H1 (cell line): ENCODE data around the gene ZCRB1. TPM values are rescaled to one million over a fixed set of nuclear protein-coding genes. Genes with fewer than 3 reads are reported as not detected.

Source experiments
- CTCF ChIA-PET: fragments of 300-600 bp; sonication (Branson Sonifier 250); formaldehyde crosslinking; loops from one replicate; lab custom pipeline; 2021; ENCODE audit not compliant: partially characterized antibody; lab: Charles Lee
- POLR2A ChIA-PET: fragments of 300-600 bp; sonication (Branson Sonifier 250); formaldehyde crosslinking; loops from one replicate; lab custom pipeline; 2021; ENCODE audit warnings: inconsistent platforms; ENCODE audit not compliant: partially characterized antibody; lab: Charles Lee
- DNase-seq, 2 experiments: peaks; one replicate each; pipeline versions ENCODE4 v3.0.0 to v3.0.0-alpha.2; 2010 to 2022; ENCODE audit warnings: low spot score in 2 of 2, low read depth in 1 of 2, mixed read lengths in 1 of 2
- FAIRE-seq: peaks from 2 replicates; lab custom pipeline; 2011; peaks lifted over from hg19 to GRCh38; lab: Jason Lieb, UNC
- H2AFZ ChIP-seq: 2 replicates; pipeline ENCODE4 v1.8.1; 2012; ENCODE audit warnings: low read length, inconsistent platforms
- H2AK5ac ChIP-seq: 2 replicates; pipeline ENCODE4 v1.6.1; 2013; ENCODE audit warnings: low read depth, low read length
- H2BK120ac ChIP-seq: replicated peaks from 2 replicates; pipeline ENCODE3; 2013; ENCODE audit warnings: low read depth, low read length, inconsistent platforms
- H2BK12ac ChIP-seq: 2 replicates; pipeline ENCODE4 v1.6.1; 2013; ENCODE audit warnings: low read depth, low read length
- H2BK15ac ChIP-seq: 2 replicates; pipeline ENCODE4 v1.6.1; 2013; ENCODE audit warnings: low read length
- H2BK20ac ChIP-seq: 2 replicates; pipeline ENCODE4 v1.6.1; 2013; ENCODE audit warnings: low read length
- H2BK5ac ChIP-seq: 2 replicates; pipeline ENCODE4 v1.6.1; 2013; ENCODE audit warnings: low read depth, low read length
- H3K14ac ChIP-seq: 2 replicates; pipeline ENCODE4 v1.6.1; 2013; ENCODE audit warnings: inconsistent platforms; ENCODE audit not compliant: insufficient read length
- H3K18ac ChIP-seq: 2 replicates; pipeline ENCODE4 v1.6.1; 2013; ENCODE audit warnings: low read length; ENCODE audit errors: extremely low read depth
- H3K23ac ChIP-seq: 2 replicates; pipeline ENCODE4 v1.6.1; 2013; ENCODE audit warnings: inconsistent platforms; ENCODE audit not compliant: insufficient read length
- H3K23me2 ChIP-seq: 2 replicates; pipeline ENCODE4 v1.6.1; 2013; ENCODE audit warnings: low read depth, low read length
- H3K27ac ChIP-seq: 2 replicates; pipeline ENCODE4 v1.6.1; 2011; ENCODE audit warnings: low read depth, low read length, inconsistent platforms
- H3K27me3 ChIP-seq, 4 experiments: replicated peaks in 1 of 4; 1 replicate in 1 of 4; 2 replicates in 3 of 4; pipeline versions ENCODE4 v1.6.1 to v1.8.1; 2011 to 2013; ENCODE audit warnings: low read length in 3 of 4, mild to moderate bottlenecking in 3 of 4, inconsistent platforms in 2 of 4, mixed read lengths in 2 of 4, moderate library complexity in 1 of 4; ENCODE audit not compliant: control insufficient read depth in 3 of 4, insufficient read depth in 3 of 4; ENCODE audit errors: extremely low read depth in 1 of 4
- H3K36me3 ChIP-seq, 4 experiments: 2 replicates each; pipeline versions ENCODE4 v1.6.1 to v1.8.1; 2011 to 2013; ENCODE audit warnings: mild to moderate bottlenecking in 4 of 4, low read length in 3 of 4, moderate library complexity in 2 of 4, control low read depth in 1 of 4, inconsistent platforms in 1 of 4; ENCODE audit not compliant: insufficient read depth in 4 of 4, control insufficient read depth in 2 of 4
- H3K4ac ChIP-seq: replicated peaks from 2 replicates; pipeline ENCODE3; 2013; ENCODE audit warnings: low read length, low read depth, mixed read lengths, inconsistent platforms; ENCODE audit not compliant: insufficient read length
- H3K4me1 ChIP-seq, 4 experiments: replicated peaks in 1 of 4; 1 replicate in 1 of 4; 2 replicates in 3 of 4; pipeline versions ENCODE4 v1.6.1 to v1.8.1; 2011 to 2013; ENCODE audit warnings: low read length in 3 of 4, inconsistent platforms in 2 of 4, mixed read lengths in 1 of 4; ENCODE audit not compliant: insufficient read depth in 4 of 4, control insufficient read depth in 3 of 4
- H3K4me2 ChIP-seq, 2 experiments: 2 replicates each; pipeline versions ENCODE4 v1.6.1 to v1.8.1; 2011 to 2013; ENCODE audit warnings: low read depth in 2 of 2, low read length in 2 of 2, control low read depth in 1 of 2, inconsistent platforms in 1 of 2, mild to moderate bottlenecking in 1 of 2; ENCODE audit not compliant: insufficient read depth in 1 of 2
- H3K4me3 ChIP-seq, 4 experiments: fragments of 200-600, 300-600 bp in 1 of 4; sonication (generic), shearing (Covaris generic), sonication (Bioruptor Twin) in 1 of 4; 2 replicates each; pipeline versions ENCODE4 v1.5.1 to v1.8.1; 2011 to 2016; ENCODE audit warnings: low read length in 4 of 4, low read depth in 3 of 4, control low read depth in 2 of 4, inconsistent platforms in 2 of 4, mild to moderate bottlenecking in 2 of 4, mixed read lengths in 1 of 4, moderate library complexity in 1 of 4; ENCODE audit not compliant: insufficient read depth in 2 of 4; ENCODE audit errors: extremely low read depth in 1 of 4
- H3K56ac ChIP-seq: replicated peaks from 2 replicates; pipeline ENCODE3; 2013; ENCODE audit warnings: low read depth, mild to moderate bottlenecking, mixed read lengths, low read length, inconsistent platforms; ENCODE audit not compliant: insufficient read length
- H3K79me1 ChIP-seq: 2 replicates; pipeline ENCODE4 v1.6.1; 2013; ENCODE audit warnings: low read depth, low read length, control low read depth
- H3K79me2 ChIP-seq, 2 experiments: 2 replicates each; pipeline versions ENCODE4 v1.6.1 to v1.8.1; 2012 to 2013; ENCODE audit warnings: low read length in 2 of 2, mild to moderate bottlenecking in 2 of 2, inconsistent platforms in 1 of 2; ENCODE audit not compliant: insufficient read depth in 2 of 2, control insufficient read depth in 1 of 2
- H3K9ac ChIP-seq, 4 experiments: replicated peaks in 1 of 4; 1 replicate in 1 of 4; 2 replicates in 3 of 4; pipeline versions ENCODE4 v1.6.1 to v1.8.1; 2011 to 2013; ENCODE audit warnings: low read depth in 3 of 4, low read length in 3 of 4, control low read depth in 2 of 4, mild to moderate bottlenecking in 2 of 4, moderate library complexity in 2 of 4, inconsistent platforms in 1 of 4; ENCODE audit errors: extremely low read depth in 1 of 4
- H3K9me3 ChIP-seq, 2 experiments: 2 replicates each; pipeline versions ENCODE4 v1.6.1 to v1.8.1; 2012 to 2013; ENCODE audit warnings: mild to moderate bottlenecking in 2 of 2, moderate library complexity in 2 of 2, control low read depth in 1 of 2, inconsistent platforms in 1 of 2, low read depth in 1 of 2, low read length in 1 of 2, mixed read lengths in 1 of 2; ENCODE audit not compliant: insufficient read depth in 2 of 2
- H4K20me1 ChIP-seq, 2 experiments: replicated peaks in 1 of 2; 2 replicates each; pipeline versions ENCODE3 to v1.8.1; 2011 to 2013; ENCODE audit warnings: inconsistent platforms in 2 of 2, low read length in 2 of 2, mild to moderate bottlenecking in 1 of 2; ENCODE audit not compliant: insufficient read depth in 2 of 2, control insufficient read depth in 1 of 2
- H4K5ac ChIP-seq: 2 replicates; pipeline ENCODE4 v1.6.1; 2013; ENCODE audit warnings: low read length, low read depth, mixed read lengths, inconsistent platforms; ENCODE audit not compliant: insufficient read length
- H4K8ac ChIP-seq: 2 replicates; pipeline ENCODE4 v1.8.0; 2013; ENCODE audit warnings: mild to moderate bottlenecking, moderate library complexity, low read length, inconsistent platforms; ENCODE audit not compliant: insufficient read depth; ENCODE audit errors: extremely low read depth
- H4K91ac ChIP-seq: replicated peaks from 2 replicates; pipeline ENCODE3; 2013; ENCODE audit warnings: low read length, mixed read lengths, inconsistent platforms; ENCODE audit not compliant: insufficient read length
- JUN ChIP-seq: IDR thresholded peaks from 2 replicates; pipeline ENCODE4 v1.6.1; 2011; ENCODE audit warnings: low read depth, mild to moderate bottlenecking, improper control_type of control experiment, low read length
- POLR2A ChIP-seq, 2 experiments: IDR thresholded peaks; 1 replicate in 1 of 2; 2 replicates in 1 of 2; pipeline ENCODE4 v1.6.1; 2011; ENCODE audit warnings: low read depth in 2 of 2, low read length in 2 of 2, mild to moderate bottlenecking in 2 of 2; ENCODE audit errors: control extremely low read depth in 1 of 2
- POLR2AphosphoS5 ChIP-seq: IDR thresholded peaks from 2 replicates; pipeline ENCODE4 v1.6.1; 2011; ENCODE audit warnings: low read depth, low read length
- SP4 ChIP-seq: IDR thresholded peaks from 2 replicates; pipeline ENCODE4 v1.6.1; 2012; ENCODE audit warnings: low read length, inconsistent platforms
- TEAD4 ChIP-seq: IDR thresholded peaks from 2 replicates; pipeline ENCODE4 v1.6.1; 2012; ENCODE audit warnings: low read depth, low read length, inconsistent platforms, mixed read lengths
- ZNF274 ChIP-seq: IDR thresholded peaks from 2 replicates; pipeline ENCODE4 v1.7.0; 2012; ENCODE audit warnings: low read length, borderline replicate concordance; ENCODE audit errors: extremely low read depth
- WGBS, 2 experiments: shearing (Covaris generic) in 1 of 2; methylation state at CpG; one replicate each; pipeline versions ENCODE4 v1.1.6 to v1.1.7; 2013 to 2015; ENCODE audit warnings: low lambda C conversion rate in 2 of 2, mixed read lengths in 2 of 2, inconsistent platforms in 1 of 2, low coverage in 1 of 2, missing lambda C conversion rate in 1 of 2; ENCODE audit not compliant: insufficient replicate concordance in 2 of 2, insufficient coverage in 1 of 2, insufficient read length in 1 of 2; ENCODE audit errors: extremely low coverage in 1 of 2, missing lambda C conversion rate in 1 of 2; 5-methylcytosine and 5-hydroxymethylcytosine counted together
- polyA plus RNA-seq, 7 experiments: library from polyadenylated mRNA; depleted of rRNA in 3 of 7; stranded (reverse) in 5 of 7; unstranded in 2 of 7; fragments of >200 nt in 5 of 7; fragments of 200-250 nt in 2 of 7; gene quantifications; 1 replicate in 5 of 7; 2 replicates in 1 of 7; 4 replicates in 1 of 7; pipeline versions ENCODE4 v1.2.1 to v1.2.3, GENCODE V29; 2011 to 2013; ENCODE audit warnings: missing spikeins in 2 of 7, mixed read lengths in 2 of 7
- total RNA-seq: library from RNA; stranded (reverse); fragmentation: NEBNext Ultra II Directional; extraction: Animal tissue kit (Norgen Biotek cat#: 25700); gene quantifications from 2 replicates; pipeline ENCODE4 v1.2.1, GENCODE V29; 2021

The ZCRB1 gene
- total and polyA plus RNA-seq, 2 of the 8 experiments (the other 6 are each of a cell fraction or from before 2014, with no cell fraction given) = 22.0 to 52.5 TPM

- Histone ChIP-seq H3K4me1 (no peaks in the 10 kb centered on the region), H4K5ac (no peak overlapping the region), H2BK12ac (no peak overlapping the region), H3K23me2 (no peaks in the 10 kb centered on the region), H3K4me2 (no peak overlapping the region), H2BK20ac (no peak overlapping the region), H3K27me3 (no peaks in the 10 kb centered on the region), H4K91ac (no peak overlapping the region), H3K4me3 (no peak overlapping the region), H3K23ac (no peak overlapping the region), H3K56ac (no peak overlapping the region), H3K9ac (no peak overlapping the region), H2AFZ (no peak overlapping the region), H4K8ac (no peak overlapping the region), H2BK15ac (no peak overlapping the region), H3K9me3 (no peaks in the 10 kb centered on the region), H2AK5ac (no peak overlapping the region), H3K14ac (no peak overlapping the region), H3K36me3 (no peaks in the 10 kb centered on the region), H3K18ac (no peak overlapping the region), H4K20me1 (no peaks in the 10 kb centered on the region), H3K79me1 (no peaks in the 10 kb centered on the region), H2BK5ac (no peak overlapping the region), H3K4ac (no peak overlapping the region), H2BK120ac (no peak overlapping the region), H3K27ac (no peak overlapping the region), H3K79me2 (no peaks in the 10 kb centered on the region)
- ChIA-PET POLR2A (no interaction called here), CTCF (interaction anchor here (0.6 to 2.4 kb wide), 4 partner anchors 11 to 1019 kb away, joined by 3 to 8 read pairs (median 4); no protein-coding TSS in a partner anchor)
- DNase-seq (no peak), FAIRE-seq (no peak)
- TF ChIP-seq TEAD4 (no peak), ZNF274 (no peak), SP4 (no peak), POLR2A (IDR thresholded peaks at IDR 0.05; ENCODE audit: control extremely low read depth in 1 of 2, low read depth in 2 of 2, low read length in 2 of 2) (no peak), JUN (no peak), POLR2AphosphoS5 (no peak)
- 85% methylated on average over 2 of the region's 2 CpGs; no CpG with 5 or more reads in 1 of the 2 experiments for WGBS, 2 experiments
Observed at GRCh38 chr12:42285431-42285830, 40.5 kb downstream of the ZCRB1 start.
